ENCODE results near the gene KRT20. TPM values are rescaled to one million over a fixed set of nuclear protein-coding genes. Genes with fewer than 3 reads are reported as not detected.

Gene KRT20
- total and polyA plus RNA-seq, 9 of the 15 experiments (the other 6 are each of a cell fraction or from before 2014, with no cell fraction given), result 0.44 TPM; not detected in 8

DNA sequence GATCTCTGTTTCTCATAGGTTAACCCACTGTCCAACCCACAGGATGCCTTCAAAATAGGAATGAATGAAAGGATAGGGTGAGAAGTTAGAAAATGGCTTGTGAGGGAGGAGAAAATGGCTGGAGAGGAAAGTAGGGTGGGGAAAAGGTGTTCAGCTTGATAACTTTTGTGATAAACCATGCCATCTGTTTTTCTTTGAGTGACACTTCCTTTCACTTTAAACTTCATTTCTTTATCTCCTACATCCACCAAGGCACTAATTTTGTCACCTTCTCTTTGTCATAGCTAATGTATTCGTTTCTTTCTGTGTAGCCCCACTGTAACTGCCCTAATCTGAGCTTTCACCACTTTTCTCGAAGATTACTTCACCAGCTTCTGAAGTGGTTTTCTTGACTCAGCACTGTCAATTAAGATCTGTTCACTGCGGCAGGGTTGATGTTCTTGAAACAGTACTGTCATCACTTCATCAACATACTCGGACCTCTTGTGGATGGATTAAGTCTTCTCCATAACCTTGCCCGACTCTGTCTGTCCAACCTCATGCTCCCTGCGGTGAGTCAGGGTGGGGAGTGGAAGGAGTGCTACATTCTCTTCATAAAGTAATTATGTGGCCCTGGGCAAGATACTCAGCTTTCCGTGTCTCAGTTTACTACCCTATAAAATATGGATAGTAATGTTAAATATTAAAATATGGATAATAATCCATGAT is 57.1 kb downstream of the KRT20 start (continued):
- TF ChIP-seq, protein P1, sequence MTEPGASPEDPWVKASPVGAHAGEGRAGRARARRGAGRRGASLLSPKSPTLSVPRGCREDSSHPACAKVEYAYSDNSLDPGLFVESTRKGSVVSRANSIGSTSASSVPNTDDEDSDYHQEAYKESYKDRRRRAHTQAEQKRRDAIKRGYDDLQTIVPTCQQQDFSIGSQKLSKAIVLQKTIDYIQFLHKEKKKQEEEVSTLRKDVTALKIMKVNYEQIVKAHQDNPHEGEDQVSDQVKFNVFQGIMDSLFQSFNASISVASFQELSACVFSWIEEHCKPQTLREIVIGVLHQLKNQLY (CRISPR knock-in tag; conservative IDR thresholded peaks at IDR 0.05), result no peak
- peak; percentile 98 for TF ChIP-seq HDAC2 (IDR thresholded peaks at IDR 0.05)
- TF ChIP-seq RFX7 (CRISPR knock-in tag; IDR thresholded peaks at IDR 0.05), result no peak
- TF ChIP-seq PURB (CRISPR knock-in tag; IDR thresholded peaks at IDR 0.05; ENCODE audit: low read depth), result no peak
- TF ChIP-seq MTA1 (IDR thresholded peaks at IDR 0.05; ENCODE audit: borderline replicate concordance), result peak; percentile 85
- peak; percentile 95 for TF ChIP-seq PHB2 (IDR thresholded peaks at IDR 0.05; ENCODE audit: low read depth)
- TF ChIP-seq TCF7L2 (IDR thresholded peaks at IDR 0.05; ENCODE audit: low read depth, low read length), result peak; percentile 75; the same call in 1 of the 2 replicates
- peak in 1 of 2 experiments; percentile 78; a peak in 1 of 3 replicates for TF ChIP-seq CBX3 (IDR thresholded peaks at IDR 0.05; ENCODE audit: borderline replicate concordance in 1 of 2, low read length in 2 of 2)
- TF ChIP-seq TGIF2 (CRISPR knock-in tag; IDR thresholded peaks at IDR 0.05), result no peak
- peak; percentile 82 for TF ChIP-seq DACH1 (IDR thresholded peaks at IDR 0.05; ENCODE audit: partially characterized antibody)
- peak; percentile 69 to 85 for TF ChIP-seq NCOA2 (IDR thresholded peaks at IDR 0.05; ENCODE audit: partially characterized antibody in 2 of 2)
- TF ChIP-seq SMARCC2 (IDR thresholded peaks at IDR 0.05; ENCODE audit: low read depth), result peak; percentile 90
- TF ChIP-seq ZNF507 (tag; conservative IDR thresholded peaks at IDR 0.05), result no peak
- TF ChIP-seq CEBPG (CRISPR knock-in tag; IDR thresholded peaks at IDR 0.05), result peak; percentile 82
- peak; percentile 89 for TF ChIP-seq CEBPG (tag; conservative IDR thresholded peaks at IDR 0.05 in 1 of 2, IDR thresholded peaks at IDR 0.05 in 1 of 2)
- TF ChIP-seq, protein P2, sequence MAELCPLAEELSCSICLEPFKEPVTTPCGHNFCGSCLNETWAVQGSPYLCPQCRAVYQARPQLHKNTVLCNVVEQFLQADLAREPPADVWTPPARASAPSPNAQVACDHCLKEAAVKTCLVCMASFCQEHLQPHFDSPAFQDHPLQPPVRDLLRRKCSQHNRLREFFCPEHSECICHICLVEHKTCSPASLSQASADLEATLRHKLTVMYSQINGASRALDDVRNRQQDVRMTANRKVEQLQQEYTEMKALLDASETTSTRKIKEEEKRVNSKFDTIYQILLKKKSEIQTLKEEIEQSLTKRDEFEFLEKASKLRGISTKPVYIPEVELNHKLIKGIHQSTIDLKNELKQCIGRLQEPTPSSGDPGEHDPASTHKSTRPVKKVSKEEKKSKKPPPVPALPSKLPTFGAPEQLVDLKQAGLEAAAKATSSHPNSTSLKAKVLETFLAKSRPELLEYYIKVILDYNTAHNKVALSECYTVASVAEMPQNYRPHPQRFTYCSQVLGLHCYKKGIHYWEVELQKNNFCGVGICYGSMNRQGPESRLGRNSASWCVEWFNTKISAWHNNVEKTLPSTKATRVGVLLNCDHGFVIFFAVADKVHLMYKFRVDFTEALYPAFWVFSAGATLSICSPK (IDR thresholded peaks at IDR 0.05; ENCODE audit: borderline replicate concordance), result no peak
- TF ChIP-seq, protein P3, sequence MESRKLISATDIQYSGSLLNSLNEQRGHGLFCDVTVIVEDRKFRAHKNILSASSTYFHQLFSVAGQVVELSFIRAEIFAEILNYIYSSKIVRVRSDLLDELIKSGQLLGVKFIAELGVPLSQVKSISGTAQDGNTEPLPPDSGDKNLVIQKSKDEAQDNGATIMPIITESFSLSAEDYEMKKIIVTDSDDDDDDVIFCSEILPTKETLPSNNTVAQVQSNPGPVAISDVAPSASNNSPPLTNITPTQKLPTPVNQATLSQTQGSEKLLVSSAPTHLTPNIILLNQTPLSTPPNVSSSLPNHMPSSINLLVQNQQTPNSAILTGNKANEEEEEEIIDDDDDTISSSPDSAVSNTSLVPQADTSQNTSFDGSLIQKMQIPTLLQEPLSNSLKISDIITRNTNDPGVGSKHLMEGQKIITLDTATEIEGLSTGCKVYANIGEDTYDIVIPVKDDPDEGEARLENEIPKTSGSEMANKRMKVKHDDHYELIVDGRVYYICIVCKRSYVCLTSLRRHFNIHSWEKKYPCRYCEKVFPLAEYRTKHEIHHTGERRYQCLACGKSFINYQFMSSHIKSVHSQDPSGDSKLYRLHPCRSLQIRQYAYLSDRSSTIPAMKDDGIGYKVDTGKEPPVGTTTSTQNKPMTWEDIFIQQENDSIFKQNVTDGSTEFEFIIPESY (CRISPR knock-in tag; IDR thresholded peaks at IDR 0.05), result 0 out of 2 replicates have a peak, but pooled peaks have one; percentile 26
- TF ChIP-seq SRF (CRISPR knock-in tag; IDR thresholded peaks at IDR 0.05), result peak in 1 of 2 experiments; percentile 49; a peak in 1 of 4 replicates
- TF ChIP-seq NFATC3 (IDR thresholded peaks at IDR 0.05), result peak; percentile 89; the same call in 1 of the 2 replicates
- TF ChIP-seq ATF1 (CRISPR knock-in tag; IDR thresholded peaks at IDR 0.05), result no peak
- TF ChIP-seq ATF1 (tag; IDR thresholded peaks at IDR 0.05), result peak; percentile 82
- TF ChIP-seq CCNT2 (IDR thresholded peaks at IDR 0.05; ENCODE audit: borderline replicate concordance, extremely low read depth, insufficient read length, low read depth, low read length), result peak; percentile 99
- peak; percentile 57 for TF ChIP-seq ARHGAP35 (IDR thresholded peaks at IDR 0.05; ENCODE audit: partially characterized antibody)
- TF ChIP-seq, protein P4, sequence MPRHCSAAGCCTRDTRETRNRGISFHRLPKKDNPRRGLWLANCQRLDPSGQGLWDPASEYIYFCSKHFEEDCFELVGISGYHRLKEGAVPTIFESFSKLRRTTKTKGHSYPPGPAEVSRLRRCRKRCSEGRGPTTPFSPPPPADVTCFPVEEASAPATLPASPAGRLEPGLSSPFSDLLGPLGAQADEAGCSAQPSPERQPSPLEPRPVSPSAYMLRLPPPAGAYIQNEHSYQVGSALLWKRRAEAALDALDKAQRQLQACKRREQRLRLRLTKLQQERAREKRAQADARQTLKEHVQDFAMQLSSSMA (CRISPR knock-in tag; IDR thresholded peaks at IDR 0.05), result no peak
- peak; percentile 57 for TF ChIP-seq ETV1 (tag; conservative IDR thresholded peaks at IDR 0.05; ENCODE audit: low read depth)
